Measurements from ENCODE around the gene DNAH1. TPM values are rescaled to one million over a fixed set of nuclear protein-coding genes. Genes with fewer than 3 reads are reported as not detected.

DNAH1 gene
- total and polyA plus RNA-seq, 2 experiments from 2014 or later, result 0.81 to 1.8 TPM

DNA sequence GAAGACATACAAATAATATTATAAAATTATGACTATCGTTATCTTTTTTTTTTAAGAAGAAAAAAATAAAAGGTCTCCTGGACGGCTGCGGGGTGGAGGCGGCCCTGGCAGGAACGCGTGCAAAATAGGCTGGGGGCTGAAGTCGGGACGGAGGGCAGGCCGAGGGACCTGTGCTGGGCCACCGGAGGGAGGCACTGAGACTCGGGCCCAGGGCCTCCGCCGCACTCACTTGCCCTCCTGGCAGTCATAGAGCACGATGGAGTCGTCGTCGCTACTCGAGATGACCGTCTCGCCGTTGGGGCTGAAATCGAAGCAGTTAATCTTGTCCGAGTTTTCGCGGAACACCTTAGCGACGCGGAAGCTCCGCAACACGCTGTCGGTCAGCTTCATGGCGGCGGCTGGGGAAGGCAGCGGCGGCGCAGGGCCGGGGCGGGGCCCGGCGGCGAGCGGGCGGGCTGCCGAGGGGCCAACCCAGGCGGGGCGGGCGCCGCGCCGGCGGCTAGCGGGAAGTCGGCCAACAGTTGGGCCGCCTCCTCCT is 38.1 kb upstream of the DNAH1 start:
- Histone ChIP-seq H3F3A (replicated peaks; ENCODE audit: low read depth) (peaks cover 9% of the 10 kb centered on the region; the same call in 1 of the 2 replicates), H3K27ac (ENCODE audit: low read depth) (peak overlapping the region; percentile 95), H4K20me1 (replicated peaks; ENCODE audit: insufficient read depth) (peaks cover 46% of the 10 kb centered on the region), H3K4me1 (ENCODE audit: insufficient read depth) (peaks cover 21% of the 10 kb centered on the region), H3K9me2 (ENCODE audit: insufficient read depth) (no peaks in the 10 kb centered on the region), H3K27me3 (ENCODE audit: insufficient read depth) (no peaks in the 10 kb centered on the region), H3K4me3 (peak overlapping the region; percentile 72), H3K4me2 (peak overlapping the region; percentile 83), H3K79me2 (replicated peaks; ENCODE audit: insufficient read depth) (peaks cover 51% of the 10 kb centered on the region), H3K36me3 (ENCODE audit: insufficient read depth) (no peaks in the 10 kb centered on the region), H2AFZ (no peak overlapping the region)
- DNase-seq (ENCODE audit: low spot score) (peak; percentile 62), ATAC-seq (peak; percentile 65)
- H3K4me1 Mint-ChIP-seq, result peaks cover 16% of the 10 kb centered on the region
- peak overlapping the region; percentile 100 for H3K27ac Mint-ChIP-seq
- peak overlapping the region; percentile 91 for H3K4me3 Mint-ChIP-seq
- no peaks in the 10 kb centered on the region; the same call in 2 of the 3 replicates for H3K9me3 Mint-ChIP-seq
- TF ChIP-seq JUNB (IDR thresholded peaks at IDR 0.05; ENCODE audit: unreplicated experiment), result no peak
- TF ChIP-seq, protein P1, sequence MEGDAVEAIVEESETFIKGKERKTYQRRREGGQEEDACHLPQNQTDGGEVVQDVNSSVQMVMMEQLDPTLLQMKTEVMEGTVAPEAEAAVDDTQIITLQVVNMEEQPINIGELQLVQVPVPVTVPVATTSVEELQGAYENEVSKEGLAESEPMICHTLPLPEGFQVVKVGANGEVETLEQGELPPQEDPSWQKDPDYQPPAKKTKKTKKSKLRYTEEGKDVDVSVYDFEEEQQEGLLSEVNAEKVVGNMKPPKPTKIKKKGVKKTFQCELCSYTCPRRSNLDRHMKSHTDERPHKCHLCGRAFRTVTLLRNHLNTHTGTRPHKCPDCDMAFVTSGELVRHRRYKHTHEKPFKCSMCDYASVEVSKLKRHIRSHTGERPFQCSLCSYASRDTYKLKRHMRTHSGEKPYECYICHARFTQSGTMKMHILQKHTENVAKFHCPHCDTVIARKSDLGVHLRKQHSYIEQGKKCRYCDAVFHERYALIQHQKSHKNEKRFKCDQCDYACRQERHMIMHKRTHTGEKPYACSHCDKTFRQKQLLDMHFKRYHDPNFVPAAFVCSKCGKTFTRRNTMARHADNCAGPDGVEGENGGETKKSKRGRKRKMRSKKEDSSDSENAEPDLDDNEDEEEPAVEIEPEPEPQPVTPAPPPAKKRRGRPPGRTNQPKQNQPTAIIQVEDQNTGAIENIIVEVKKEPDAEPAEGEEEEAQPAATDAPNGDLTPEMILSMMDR (conservative IDR thresholded peaks at IDR 0.05; ENCODE audit: low read depth in 2 of 2), result peak; percentile 16 to 30; a peak in 1 of 4 replicates
- H3K36me3 Mint-ChIP-seq (ENCODE audit: low read depth), result peaks cover 28% of the 10 kb centered on the region
- peaks cover 13% of the 10 kb centered on the region for H3K27me3 Mint-ChIP-seq (ENCODE audit: insufficient read depth, low read depth, poor library complexity)

DNA sequence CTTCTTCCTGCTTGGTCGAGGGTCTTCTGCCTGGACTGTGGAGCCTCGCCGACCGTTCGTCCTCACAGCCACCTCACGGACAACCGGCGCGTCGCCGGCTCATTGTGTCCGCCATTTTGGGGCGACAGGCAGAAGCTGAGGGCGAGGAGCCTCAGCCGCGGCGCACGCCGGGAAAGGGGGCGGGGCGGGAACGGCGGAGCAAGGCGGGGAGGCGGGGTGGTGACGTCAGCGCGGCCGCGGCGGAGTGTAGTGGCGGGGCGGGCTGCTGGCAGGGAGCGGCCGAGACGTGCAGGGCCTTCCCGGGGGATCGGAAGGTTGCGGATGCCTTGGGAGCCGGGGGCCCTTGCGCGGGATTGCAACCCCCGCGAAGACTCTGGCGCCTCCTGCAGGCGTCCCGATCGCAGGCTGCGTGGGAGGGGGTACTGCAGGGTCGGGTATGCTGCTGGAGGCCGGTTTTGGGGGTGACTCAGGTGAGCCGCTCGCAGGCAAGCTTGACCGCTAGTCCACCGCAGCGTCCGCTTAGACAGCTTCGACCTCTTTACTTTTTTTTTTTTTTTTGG is 37.5 kb upstream of the DNAH1 start, which contains the start of gene WDR82:
Gene WDR82, minus strand, starts transcription at position 140 of the 560 bp plus-strand sequence. CDS start 288 bp downstream, outside the sequence.
- peaks cover 13% of the 10 kb centered on the region for H3K27me3 Mint-ChIP-seq (ENCODE audit: insufficient read depth, low read depth, poor library complexity)
- H3K27ac Mint-ChIP-seq, result peak within 1 kb of the TSS; percentile 100
- H3K4me1 ChIP-seq (ENCODE audit: insufficient read depth), result peaks cover 21% of the 10 kb centered on the region
- H3F3A ChIP-seq (replicated peaks; ENCODE audit: low read depth), result peaks cover 9% of the 10 kb centered on the region; the same call in 1 of the 2 replicates
- H4K20me1 ChIP-seq (replicated peaks; ENCODE audit: insufficient read depth), result peaks cover 41% of the 10 kb centered on the region
- no peaks in the 10 kb centered on the region for H3K36me3 ChIP-seq (ENCODE audit: insufficient read depth)
- ATAC-seq, result peak; percentile 90
- DNase-seq (ENCODE audit: low spot score), result peak; percentile 97
- H3K27ac ChIP-seq (ENCODE audit: low read depth), result peak within 1 kb of the TSS; percentile 95
- no peaks in the 10 kb centered on the region for H3K9me2 ChIP-seq (ENCODE audit: insufficient read depth)
- H3K4me2 ChIP-seq, result peak within 1 kb of the TSS; percentile 83
- peaks cover 16% of the 10 kb centered on the region for H3K4me1 Mint-ChIP-seq
- peak within 1 kb of the TSS; percentile 72 for H3K4me3 ChIP-seq
- H3K4me3 Mint-ChIP-seq, result peak within 1 kb of the TSS; percentile 91
- no peaks in the 10 kb centered on the region; the same call in 2 of the 3 replicates for H3K9me3 Mint-ChIP-seq
- no peaks in the 10 kb centered on the region for H3K27me3 ChIP-seq (ENCODE audit: insufficient read depth)
- peaks cover 22% of the 10 kb centered on the region for H3K36me3 Mint-ChIP-seq (ENCODE audit: low read depth)
- peak within 1 kb of the TSS; percentile 87; the same call in 1 of the 2 replicates for H2AFZ ChIP-seq
- peaks cover 45% of the 10 kb centered on the region for H3K79me2 ChIP-seq (replicated peaks; ENCODE audit: insufficient read depth)
- TF ChIP-seq EZH2phosphoT487 (IDR thresholded peaks at IDR 0.05; ENCODE audit: unreplicated experiment), result no peak
- TF ChIP-seq, protein P2, sequence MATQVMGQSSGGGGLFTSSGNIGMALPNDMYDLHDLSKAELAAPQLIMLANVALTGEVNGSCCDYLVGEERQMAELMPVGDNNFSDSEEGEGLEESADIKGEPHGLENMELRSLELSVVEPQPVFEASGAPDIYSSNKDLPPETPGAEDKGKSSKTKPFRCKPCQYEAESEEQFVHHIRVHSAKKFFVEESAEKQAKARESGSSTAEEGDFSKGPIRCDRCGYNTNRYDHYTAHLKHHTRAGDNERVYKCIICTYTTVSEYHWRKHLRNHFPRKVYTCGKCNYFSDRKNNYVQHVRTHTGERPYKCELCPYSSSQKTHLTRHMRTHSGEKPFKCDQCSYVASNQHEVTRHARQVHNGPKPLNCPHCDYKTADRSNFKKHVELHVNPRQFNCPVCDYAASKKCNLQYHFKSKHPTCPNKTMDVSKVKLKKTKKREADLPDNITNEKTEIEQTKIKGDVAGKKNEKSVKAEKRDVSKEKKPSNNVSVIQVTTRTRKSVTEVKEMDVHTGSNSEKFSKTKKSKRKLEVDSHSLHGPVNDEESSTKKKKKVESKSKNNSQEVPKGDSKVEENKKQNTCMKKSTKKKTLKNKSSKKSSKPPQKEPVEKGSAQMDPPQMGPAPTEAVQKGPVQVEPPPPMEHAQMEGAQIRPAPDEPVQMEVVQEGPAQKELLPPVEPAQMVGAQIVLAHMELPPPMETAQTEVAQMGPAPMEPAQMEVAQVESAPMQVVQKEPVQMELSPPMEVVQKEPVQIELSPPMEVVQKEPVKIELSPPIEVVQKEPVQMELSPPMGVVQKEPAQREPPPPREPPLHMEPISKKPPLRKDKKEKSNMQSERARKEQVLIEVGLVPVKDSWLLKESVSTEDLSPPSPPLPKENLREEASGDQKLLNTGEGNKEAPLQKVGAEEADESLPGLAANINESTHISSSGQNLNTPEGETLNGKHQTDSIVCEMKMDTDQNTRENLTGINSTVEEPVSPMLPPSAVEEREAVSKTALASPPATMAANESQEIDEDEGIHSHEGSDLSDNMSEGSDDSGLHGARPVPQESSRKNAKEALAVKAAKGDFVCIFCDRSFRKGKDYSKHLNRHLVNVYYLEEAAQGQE (IDR thresholded peaks at IDR 0.05; ENCODE audit: unreplicated experiment), result no peak
- peak; percentile 91 for TF ChIP-seq CREB1 (CRISPR knock-in tag; IDR thresholded peaks at IDR 0.05; ENCODE audit: low read depth)
- no peak for TF ChIP-seq ZNF331 (CRISPR knock-in tag; IDR thresholded peaks at IDR 0.05; ENCODE audit: low read depth)
- TF ChIP-seq, protein P1 (conservative IDR thresholded peaks at IDR 0.05; ENCODE audit: low read depth in 2 of 2), result peak; percentile 61 to 63
- no peak for TF ChIP-seq EZH2 (IDR thresholded peaks at IDR 0.05; ENCODE audit: low read depth, unreplicated experiment)
- TF ChIP-seq NANOG (IDR thresholded peaks at IDR 0.05; ENCODE audit: borderline replicate concordance), result no peak
- no peak for TF ChIP-seq ZNF114 (CRISPR knock-in tag; IDR thresholded peaks at IDR 0.05)

Measured in GM23338 (cell line).